Activated B cell treated with CpG ODN at 0.5 μM for 24 hours (primary cell): ENCODE results near the gene RTEL1. TPM values are rescaled to one million over a fixed set of nuclear protein-coding genes. Genes with fewer than 3 reads are reported as not detected.

Source experiments
- ATAC-seq: fragments of 200-7000 bp; cut with Tn5 transposase; one replicate; pipeline ENCODE4 v1.10.0; 2021; ENCODE audit warnings: low read depth, mild to moderate bottlenecking, moderate library complexity
- CTCF ChIA-PET: fragments of 350-600 bp; sonication (Branson Sonifier 250); formaldehyde crosslinking; loops from one replicate; lab custom pipeline; 2021; ENCODE audit warnings: antibody characterized with exemption; lab: Charles Lee
- POLR2A ChIA-PET: fragments of 350-600 bp; sonication (Branson Sonifier 250); formaldehyde crosslinking; loops from one replicate; lab custom pipeline; 2021; ENCODE audit warnings: antibody characterized with exemption; lab: Charles Lee
- DNase-seq: peaks from one replicate; pipeline ENCODE4 v3.0.0; 2022
- H3K27ac Mint-ChIP-seq: one replicate; pipeline ENCODE4 v1.8.0; 2020; ENCODE audit warnings: mixed read lengths
- H3K27me3 Mint-ChIP-seq: one replicate; pipeline ENCODE4 v1.8.0; 2021; ENCODE audit warnings: mixed read lengths
- H3K36me3 Mint-ChIP-seq: one replicate; pipeline ENCODE4 v1.8.0; 2021; ENCODE audit warnings: low read depth, mixed read lengths
- H3K4me1 Mint-ChIP-seq: one replicate; pipeline ENCODE4 v1.8.0; 2021; ENCODE audit warnings: mixed read lengths
- H3K4me3 Mint-ChIP-seq: one replicate; pipeline ENCODE4 v1.8.0; 2020; ENCODE audit warnings: mild to moderate bottlenecking, mixed read lengths
- H3K9me3 Mint-ChIP-seq: one replicate; pipeline ENCODE4 v1.8.0; 2020; ENCODE audit warnings: mixed read lengths
- intact Hi-C: fragments of 100-400 bp; cut with micrococcal nuclease; formaldehyde crosslinking; loops from one replicate; pipeline ENCODE4 v1.15.1; 2024
- total RNA-seq: library from RNA; stranded (reverse); gene quantifications from 2 replicates; pipeline ENCODE4 v1.2.3, GENCODE V29; 2022
- TF ChIP-seq, protein P1 (sequence below): fragments of 200-600 bp; IDR thresholded peaks from one replicate; pipeline ENCODE4 v1.8.0; 2022; ENCODE audit warnings: antibody characterized with exemption, mild to moderate bottlenecking

Gene RTEL1
- total RNA-seq, 1 donor from 2014 or later, result 33.8 TPM

GRCh38 chr20:63679799-63680305 is 21.7 kb downstream of the RTEL1 start:
- Mint-ChIP-seq H3K36me3 (peaks cover 16% of the 10 kb centered on the region), H3K4me3 (no peak overlapping the region), H3K9me3 (no peaks in the 10 kb centered on the region), H3K27ac (no peak overlapping the region), H3K27me3 (no peaks in the 10 kb centered on the region), H3K4me1 (no peaks in the 10 kb centered on the region)
- intact Hi-C loops, result no loop called here
- ATAC-seq (no peak), DNase-seq (no peak)
- ChIA-PET POLR2A (no interaction called here), CTCF (no interaction called here)
- TF ChIP-seq, protein P1, sequence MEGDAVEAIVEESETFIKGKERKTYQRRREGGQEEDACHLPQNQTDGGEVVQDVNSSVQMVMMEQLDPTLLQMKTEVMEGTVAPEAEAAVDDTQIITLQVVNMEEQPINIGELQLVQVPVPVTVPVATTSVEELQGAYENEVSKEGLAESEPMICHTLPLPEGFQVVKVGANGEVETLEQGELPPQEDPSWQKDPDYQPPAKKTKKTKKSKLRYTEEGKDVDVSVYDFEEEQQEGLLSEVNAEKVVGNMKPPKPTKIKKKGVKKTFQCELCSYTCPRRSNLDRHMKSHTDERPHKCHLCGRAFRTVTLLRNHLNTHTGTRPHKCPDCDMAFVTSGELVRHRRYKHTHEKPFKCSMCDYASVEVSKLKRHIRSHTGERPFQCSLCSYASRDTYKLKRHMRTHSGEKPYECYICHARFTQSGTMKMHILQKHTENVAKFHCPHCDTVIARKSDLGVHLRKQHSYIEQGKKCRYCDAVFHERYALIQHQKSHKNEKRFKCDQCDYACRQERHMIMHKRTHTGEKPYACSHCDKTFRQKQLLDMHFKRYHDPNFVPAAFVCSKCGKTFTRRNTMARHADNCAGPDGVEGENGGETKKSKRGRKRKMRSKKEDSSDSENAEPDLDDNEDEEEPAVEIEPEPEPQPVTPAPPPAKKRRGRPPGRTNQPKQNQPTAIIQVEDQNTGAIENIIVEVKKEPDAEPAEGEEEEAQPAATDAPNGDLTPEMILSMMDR, result no peak

GRCh38 chr20:63680427-63680826 is 22.3 kb downstream of the RTEL1 start:
- intact Hi-C loops, result no loop called here
- TF ChIP-seq, protein P1, result no peak
- Mint-ChIP-seq H3K4me3 (no peak overlapping the region), H3K4me1 (no peaks in the 10 kb centered on the region), H3K9me3 (no peaks in the 10 kb centered on the region), H3K27ac (no peak overlapping the region), H3K36me3 (peaks cover 16% of the 10 kb centered on the region), H3K27me3 (no peaks in the 10 kb centered on the region)
- ChIA-PET POLR2A (no interaction called here), CTCF (no interaction called here)
- no peak for DNase-seq
- ATAC-seq, result no peak

GRCh38 chr20:63680857-63681608 is 22.9 kb downstream of the RTEL1 start:
- Mint-ChIP-seq H3K27me3 (no peaks in the 10 kb centered on the region), H3K4me3 (no peak overlapping the region), H3K9me3 (no peaks in the 10 kb centered on the region), H3K36me3 (peaks cover 10% of the 10 kb centered on the region), H3K4me1 (no peaks in the 10 kb centered on the region), H3K27ac (no peak overlapping the region)
- CTCF ChIA-PET, result no interaction called here
- intact Hi-C loops, result no loop called here
- POLR2A ChIA-PET, result no interaction called here
- ATAC-seq, result no peak
- DNase-seq, result no peak
- TF ChIP-seq, protein P1, result no peak

GRCh38 chr20:63681609-63682142 is 23.6 kb downstream of the RTEL1 start:
- ChIA-PET CTCF (no interaction called here), POLR2A (interaction anchor here (1.0 kb wide), 1 partner anchor 17 kb away, joined by 3 read pairs; no protein-coding TSS in a partner anchor)
- Mint-ChIP-seq H3K36me3 (peaks cover 7% of the 10 kb centered on the region), H3K27ac (no peak overlapping the region), H3K9me3 (no peaks in the 10 kb centered on the region), H3K4me1 (no peaks in the 10 kb centered on the region), H3K4me3 (no peak overlapping the region), H3K27me3 (no peaks in the 10 kb centered on the region)
- TF ChIP-seq, protein P1, result no peak
- DNase-seq (no peak), ATAC-seq (no peak)
- intact Hi-C loops, result no loop called here

- H3K36me3 Mint-ChIP-seq, result peaks cover 4% of the 10 kb centered on the region
- TF ChIP-seq, protein P1, result no peak
- no peak overlapping the region for H3K27ac Mint-ChIP-seq
- no peaks in the 10 kb centered on the region for H3K9me3 Mint-ChIP-seq
- ChIA-PET CTCF (no interaction called here), POLR2A (interaction anchor here (1.0 kb wide), 1 partner anchor 16 kb away, joined by 3 read pairs; no protein-coding TSS in a partner anchor)
- H3K4me1 Mint-ChIP-seq, result peaks cover 4% of the 10 kb centered on the region
- H3K4me3 Mint-ChIP-seq, result no peak overlapping the region
- intact Hi-C loops, result no loop called here
- H3K27me3 Mint-ChIP-seq, result no peaks in the 10 kb centered on the region
- ATAC-seq (no peak), DNase-seq (no peak)
These were observed 24.4 kb downstream of the RTEL1 start for GRCh38 chr20:63682384-63683139.
